IMR-90 (cell line): ENCODE results near the gene PPP1CB.
A peak's percentile ranks its signal among the peaks of the same experiment; 100 is the strongest.

Experiments used
- CEBPB ChIP-seq: IDR thresholded peaks from 2 replicates; pipeline ENCODE4 v1.6.1; 2012; ENCODE audit warnings: low read depth, low read length, improper control_type of control experiment
- NFE2L2 ChIP-seq: fragments of 150-350 bp; IDR thresholded peaks from 2 replicates; pipeline ENCODE4 v1.6.1; 2016; ENCODE audit warnings: low read depth, mild to moderate bottlenecking, low read length
- POLR2A ChIP-seq: IDR thresholded peaks from 2 replicates; pipeline ENCODE4 v1.6.1; 2012; ENCODE audit warnings: mild to moderate bottlenecking, low read depth, low read length
- RFX5 ChIP-seq: IDR thresholded peaks from 2 replicates; pipeline ENCODE4 v1.8.0; 2012; ENCODE audit warnings: low read depth, mild to moderate bottlenecking, low read length, moderate library complexity
- SMC3 ChIP-seq: fragments of 150-350 bp; IDR thresholded peaks from 2 replicates; pipeline ENCODE4 v1.6.1; 2016; ENCODE audit warnings: low read depth, mild to moderate bottlenecking, antibody characterized with exemption, low read length, moderate library complexity
- TF ChIP-seq, protein P1 (sequence below): conservative IDR thresholded peaks from 2 replicates; pipeline ENCODE4 v1.5.1; 2012; ENCODE audit warnings: mild to moderate bottlenecking, low read depth, low read length, improper control_type of control experiment

GRCh38 chr2:28716265-28716865 is 35.3 kb upstream of the PPP1CB start:
- TF ChIP-seq CEBPB (peak; percentile 96), SMC3 (0 out of 2 replicates have a peak, but pooled peaks have one; percentile 8), NFE2L2 (no peak; the same call in 1 of the 2 replicates), RFX5 (no peak), POLR2A (no peak)
- TF ChIP-seq, protein P1, sequence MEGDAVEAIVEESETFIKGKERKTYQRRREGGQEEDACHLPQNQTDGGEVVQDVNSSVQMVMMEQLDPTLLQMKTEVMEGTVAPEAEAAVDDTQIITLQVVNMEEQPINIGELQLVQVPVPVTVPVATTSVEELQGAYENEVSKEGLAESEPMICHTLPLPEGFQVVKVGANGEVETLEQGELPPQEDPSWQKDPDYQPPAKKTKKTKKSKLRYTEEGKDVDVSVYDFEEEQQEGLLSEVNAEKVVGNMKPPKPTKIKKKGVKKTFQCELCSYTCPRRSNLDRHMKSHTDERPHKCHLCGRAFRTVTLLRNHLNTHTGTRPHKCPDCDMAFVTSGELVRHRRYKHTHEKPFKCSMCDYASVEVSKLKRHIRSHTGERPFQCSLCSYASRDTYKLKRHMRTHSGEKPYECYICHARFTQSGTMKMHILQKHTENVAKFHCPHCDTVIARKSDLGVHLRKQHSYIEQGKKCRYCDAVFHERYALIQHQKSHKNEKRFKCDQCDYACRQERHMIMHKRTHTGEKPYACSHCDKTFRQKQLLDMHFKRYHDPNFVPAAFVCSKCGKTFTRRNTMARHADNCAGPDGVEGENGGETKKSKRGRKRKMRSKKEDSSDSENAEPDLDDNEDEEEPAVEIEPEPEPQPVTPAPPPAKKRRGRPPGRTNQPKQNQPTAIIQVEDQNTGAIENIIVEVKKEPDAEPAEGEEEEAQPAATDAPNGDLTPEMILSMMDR: no peak
